Astrocyte (in vitro differentiated cells and primary cell): Measurements from ENCODE around the gene DCHS2. TPM values are rescaled to one million over a fixed set of nuclear protein-coding genes. Genes with fewer than 3 reads are reported as not detected.
A peak's percentile ranks its signal among the peaks of the same experiment; 100 is the strongest.

Source experiments
- DNase-seq: peaks from one replicate; pipeline ENCODE4 v3.0.0-alpha.2; 2010; ENCODE audit warnings: low read depth
- FAIRE-seq: peaks from 2 replicates; lab custom pipeline; 2011; peaks lifted over from hg19 to GRCh38; lab: Jason Lieb, UNC
- H2AFZ ChIP-seq: 2 replicates; pipeline ENCODE4 v1.6.0; 2012; ENCODE audit warnings: low read depth, low read length, inconsistent platforms
- H3K27ac ChIP-seq: 2 replicates; pipeline ENCODE4 v1.5.1; 2011; ENCODE audit warnings: low read depth, low read length, inconsistent platforms
- H3K27me3 ChIP-seq: 2 replicates; pipeline ENCODE4 v1.6.0; 2011; ENCODE audit warnings: low read length, inconsistent platforms; ENCODE audit not compliant: insufficient read depth
- H3K36me3 ChIP-seq: 2 replicates; pipeline ENCODE4 v1.5.1; 2011; ENCODE audit warnings: low read length, inconsistent platforms; ENCODE audit not compliant: insufficient read depth
- H3K4me1 ChIP-seq: 2 replicates; pipeline ENCODE4 v1.5.1; 2011; ENCODE audit warnings: low read length, inconsistent platforms; ENCODE audit not compliant: insufficient read depth
- H3K4me2 ChIP-seq: 2 replicates; pipeline ENCODE4 v1.6.0; 2012; ENCODE audit warnings: low read length, inconsistent platforms
- H3K4me3 ChIP-seq: 2 replicates; pipeline ENCODE4 v1.5.1; 2011; ENCODE audit warnings: low read depth, mild to moderate bottlenecking, low read length, inconsistent platforms; ENCODE audit not compliant: insufficient read depth
- H3K79me2 ChIP-seq: 2 replicates; pipeline ENCODE4 v1.6.0; 2012; ENCODE audit warnings: mild to moderate bottlenecking, low read length, inconsistent platforms; ENCODE audit not compliant: insufficient read depth
- H3K9ac ChIP-seq: 2 replicates; pipeline ENCODE4 v1.6.0; 2012; ENCODE audit warnings: mild to moderate bottlenecking, low read length, inconsistent platforms
- H3K9me3 ChIP-seq: 2 replicates; pipeline ENCODE4 v1.5.1; 2012; ENCODE audit warnings: low read depth, mild to moderate bottlenecking, low read length, inconsistent platforms; ENCODE audit not compliant: insufficient read depth
- H4K20me1 ChIP-seq: 2 replicates; pipeline ENCODE4 v1.6.0; 2012; ENCODE audit warnings: low read length, inconsistent platforms; ENCODE audit not compliant: insufficient read depth
- H3K27ac Mint-ChIP-seq: one replicate; pipeline ENCODE4 v1.8.0; 2021; ENCODE audit warnings: mild to moderate bottlenecking, mixed read lengths; ENCODE audit not compliant: unreplicated experiment
- H3K27me3 Mint-ChIP-seq: one replicate; pipeline ENCODE4 v1.8.0; 2021; ENCODE audit warnings: low read depth, mixed read lengths; ENCODE audit not compliant: unreplicated experiment
- H3K36me3 Mint-ChIP-seq: one replicate; pipeline ENCODE4 v1.8.0; 2021; ENCODE audit warnings: low read depth, mixed read lengths; ENCODE audit not compliant: unreplicated experiment
- H3K4me1 Mint-ChIP-seq: one replicate; pipeline ENCODE4 v1.8.0; 2021; ENCODE audit warnings: low read depth, mixed read lengths; ENCODE audit not compliant: unreplicated experiment
- H3K4me3 Mint-ChIP-seq: one replicate; pipeline ENCODE4 v1.8.0; 2021; ENCODE audit warnings: mild to moderate bottlenecking, moderate library complexity, mixed read lengths; ENCODE audit not compliant: unreplicated experiment
- H3K9me3 Mint-ChIP-seq: one replicate; pipeline ENCODE4 v1.8.0; 2021; ENCODE audit warnings: mild to moderate bottlenecking, mixed read lengths; ENCODE audit not compliant: unreplicated experiment
- EZH2 ChIP-seq: IDR thresholded peaks from 2 replicates; pipeline ENCODE4 v1.6.1; 2012; ENCODE audit warnings: mild to moderate bottlenecking, low read length, inconsistent platforms; ENCODE audit not compliant: insufficient read depth
- total RNA-seq: library from RNA; stranded (reverse); gene quantifications from 2 replicates; pipeline ENCODE4 v1.2.1, GENCODE V29; 2021
- TF ChIP-seq, protein P1 (sequence below): IDR thresholded peaks from 2 replicates; pipeline ENCODE4 v1.5.1; 2011; ENCODE audit warnings: low read depth, mild to moderate bottlenecking, inconsistent platforms, low read length, moderate library complexity; ENCODE audit not compliant: insufficient read depth

DCHS2 gene
- total RNA-seq, 1 donor from 2014 or later: 0.25 TPM

GRCh38 chr4:154277172-154277571 is 214.4 kb downstream of the DCHS2 start:
- Mint-ChIP-seq H3K4me3 (no peak overlapping the region), H3K36me3 (peaks cover 3% of the 10 kb centered on the region), H3K9me3 (peaks cover 3% of the 10 kb centered on the region), H3K27ac (no peak overlapping the region), H3K27me3 (no peaks in the 10 kb centered on the region), H3K4me1 (peaks cover 7% of the 10 kb centered on the region)
- Histone ChIP-seq H3K79me2 (no peaks in the 10 kb centered on the region), H3K4me3 (no peak overlapping the region), H3K9ac (no peak overlapping the region), H3K36me3 (no peaks in the 10 kb centered on the region), H3K4me1 (no peaks in the 10 kb centered on the region), H4K20me1 (no peaks in the 10 kb centered on the region), H3K4me2 (no peak overlapping the region), H3K9me3 (no peaks in the 10 kb centered on the region), H3K27ac (no peak overlapping the region), H3K27me3 (no peaks in the 10 kb centered on the region), H2AFZ (no peak overlapping the region)
- DNase-seq: peak; percentile 18
- TF ChIP-seq, protein P1, sequence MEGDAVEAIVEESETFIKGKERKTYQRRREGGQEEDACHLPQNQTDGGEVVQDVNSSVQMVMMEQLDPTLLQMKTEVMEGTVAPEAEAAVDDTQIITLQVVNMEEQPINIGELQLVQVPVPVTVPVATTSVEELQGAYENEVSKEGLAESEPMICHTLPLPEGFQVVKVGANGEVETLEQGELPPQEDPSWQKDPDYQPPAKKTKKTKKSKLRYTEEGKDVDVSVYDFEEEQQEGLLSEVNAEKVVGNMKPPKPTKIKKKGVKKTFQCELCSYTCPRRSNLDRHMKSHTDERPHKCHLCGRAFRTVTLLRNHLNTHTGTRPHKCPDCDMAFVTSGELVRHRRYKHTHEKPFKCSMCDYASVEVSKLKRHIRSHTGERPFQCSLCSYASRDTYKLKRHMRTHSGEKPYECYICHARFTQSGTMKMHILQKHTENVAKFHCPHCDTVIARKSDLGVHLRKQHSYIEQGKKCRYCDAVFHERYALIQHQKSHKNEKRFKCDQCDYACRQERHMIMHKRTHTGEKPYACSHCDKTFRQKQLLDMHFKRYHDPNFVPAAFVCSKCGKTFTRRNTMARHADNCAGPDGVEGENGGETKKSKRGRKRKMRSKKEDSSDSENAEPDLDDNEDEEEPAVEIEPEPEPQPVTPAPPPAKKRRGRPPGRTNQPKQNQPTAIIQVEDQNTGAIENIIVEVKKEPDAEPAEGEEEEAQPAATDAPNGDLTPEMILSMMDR: no peak
- TF ChIP-seq EZH2: no peak
- FAIRE-seq: no peak

GRCh38 chr4:154276496-154276895 is 215.1 kb downstream of the DCHS2 start:
- Histone ChIP-seq H3K36me3 (no peaks in the 10 kb centered on the region), H3K27me3 (no peaks in the 10 kb centered on the region), H3K9me3 (no peaks in the 10 kb centered on the region), H4K20me1 (no peaks in the 10 kb centered on the region), H3K9ac (no peak overlapping the region), H3K4me3 (no peak overlapping the region), H3K79me2 (no peaks in the 10 kb centered on the region), H3K27ac (no peak overlapping the region), H3K4me1 (no peaks in the 10 kb centered on the region), H3K4me2 (no peak overlapping the region), H2AFZ (no peak overlapping the region)
- H3K36me3 Mint-ChIP-seq: peaks cover 3% of the 10 kb centered on the region
- FAIRE-seq: no peak
- peaks cover 7% of the 10 kb centered on the region for H3K4me1 Mint-ChIP-seq
- no peak for TF ChIP-seq EZH2
- TF ChIP-seq, protein P1: no peak
- DNase-seq: no peak
- peaks cover 3% of the 10 kb centered on the region for H3K9me3 Mint-ChIP-seq
- H3K27ac Mint-ChIP-seq: no peak overlapping the region
- no peak overlapping the region for H3K4me3 Mint-ChIP-seq
- no peaks in the 10 kb centered on the region for H3K27me3 Mint-ChIP-seq

- H2AFZ ChIP-seq: no peak overlapping the region
- H3K36me3 ChIP-seq: no peaks in the 10 kb centered on the region
- no peaks in the 10 kb centered on the region for H4K20me1 ChIP-seq
- Mint-ChIP-seq H3K4me1 (no peaks in the 10 kb centered on the region), H3K27ac (no peak overlapping the region), H3K4me3 (no peak overlapping the region), H3K27me3 (peaks cover 10% of the 10 kb centered on the region), H3K36me3 (no peaks in the 10 kb centered on the region), H3K9me3 (no peaks in the 10 kb centered on the region)
- H3K4me1 ChIP-seq: no peaks in the 10 kb centered on the region
- no peaks in the 10 kb centered on the region for H3K9me3 ChIP-seq
- DNase-seq (no peak), FAIRE-seq (no peak)
- no peaks in the 10 kb centered on the region for H3K79me2 ChIP-seq
- H3K27ac ChIP-seq: no peak overlapping the region
- H3K4me2 ChIP-seq: no peak overlapping the region
- H3K9ac ChIP-seq: no peak overlapping the region
- TF ChIP-seq, protein P1: no peak
- no peak for TF ChIP-seq EZH2
- no peak overlapping the region for H3K4me3 ChIP-seq
- H3K27me3 ChIP-seq: no peaks in the 10 kb centered on the region
Observed at GRCh38 chr4:154254999-154255398, 236.6 kb downstream of the DCHS2 start.
